CD4-positive, alpha-beta T cell treated with Interleukin-17A for 4 hours (primary cell): ENCODE measurements around the gene KRT3.
"Not testable (repeated sequence)": the region's sequence is repeated elsewhere in the genome, so short reads cannot be mapped to it uniquely, and the experiment has no call there.

Source experiments
- DNase-seq: peaks from one replicate; pipeline ENCODE4 v3.0.0-alpha.2; 2020; ENCODE audit warnings: mixed read lengths

The KRT3 gene

DNA sequence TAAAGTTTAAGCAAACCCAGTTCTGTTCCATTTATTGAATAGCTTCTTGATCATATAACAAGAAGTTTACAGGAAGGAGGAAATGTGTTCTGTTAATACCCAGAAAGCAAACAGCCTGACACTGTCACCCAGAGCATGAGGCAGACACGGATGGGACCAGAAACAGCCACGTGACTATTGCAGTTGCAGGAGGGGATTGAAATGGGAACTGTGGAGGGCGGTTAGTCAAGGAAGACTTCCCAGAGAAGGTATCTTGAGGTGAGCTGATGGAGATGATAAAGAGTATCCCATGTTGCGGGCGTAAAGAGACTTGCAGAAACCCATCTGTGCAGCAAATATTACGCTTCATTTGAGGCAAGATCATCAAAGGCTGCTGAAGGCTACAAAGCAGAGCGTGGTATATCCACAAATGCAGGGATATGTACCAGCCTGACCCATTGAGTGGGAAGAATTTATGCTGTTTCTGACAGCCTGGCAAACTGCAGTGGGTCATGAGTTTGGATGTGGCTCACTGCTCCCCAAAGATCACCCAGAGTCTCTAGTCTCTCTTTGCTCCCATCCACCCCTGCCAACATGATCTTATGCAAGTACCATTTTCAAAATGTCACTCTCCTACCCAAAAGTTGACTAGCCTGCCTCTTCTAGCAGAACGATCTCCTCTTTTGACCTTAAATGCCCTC, 39.5 kb downstream of the KRT3 start:
- no peak for DNase-seq

DNA sequence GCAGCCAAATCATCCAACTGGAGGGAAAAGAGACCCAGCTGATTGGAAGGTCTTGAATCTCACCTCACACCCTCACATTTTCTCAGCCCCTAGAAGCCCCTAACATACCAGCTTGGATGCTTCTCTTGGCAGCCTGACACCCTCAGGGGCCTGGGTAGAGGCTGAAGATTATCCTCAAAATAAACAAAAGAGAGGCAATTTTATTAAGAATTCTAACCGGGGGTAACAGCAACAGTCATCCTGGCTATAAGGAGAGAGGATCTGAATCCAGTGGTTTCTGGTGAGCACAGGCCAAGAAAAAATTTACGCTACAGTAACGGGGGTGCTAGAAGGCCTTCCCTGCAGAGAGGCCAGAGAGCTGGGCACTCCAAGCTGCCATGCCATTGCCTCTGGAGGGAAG, 40.4 kb downstream of the KRT3 start:
- no peak for DNase-seq

DNA sequence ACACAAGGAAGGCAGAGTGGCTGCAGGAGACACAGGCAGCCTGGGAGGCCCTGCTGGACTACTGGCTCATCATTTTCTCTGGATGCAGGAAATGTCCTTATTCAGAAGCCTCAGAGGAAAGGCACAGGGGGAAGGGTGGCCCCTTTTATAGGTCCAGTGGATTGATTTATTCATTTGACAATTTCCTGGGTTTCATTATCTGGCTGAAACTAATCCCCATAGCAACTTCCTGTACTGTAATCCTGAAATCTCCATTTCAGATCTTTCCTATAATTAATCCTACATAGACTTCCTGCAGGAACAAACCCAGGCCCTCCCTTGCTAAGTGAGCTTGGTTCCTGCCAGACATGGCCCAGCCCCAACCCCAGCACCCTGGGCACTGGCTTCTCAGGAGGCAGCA, 41.8 kb downstream of the KRT3 start:
- DNase-seq, result no peak

DNA sequence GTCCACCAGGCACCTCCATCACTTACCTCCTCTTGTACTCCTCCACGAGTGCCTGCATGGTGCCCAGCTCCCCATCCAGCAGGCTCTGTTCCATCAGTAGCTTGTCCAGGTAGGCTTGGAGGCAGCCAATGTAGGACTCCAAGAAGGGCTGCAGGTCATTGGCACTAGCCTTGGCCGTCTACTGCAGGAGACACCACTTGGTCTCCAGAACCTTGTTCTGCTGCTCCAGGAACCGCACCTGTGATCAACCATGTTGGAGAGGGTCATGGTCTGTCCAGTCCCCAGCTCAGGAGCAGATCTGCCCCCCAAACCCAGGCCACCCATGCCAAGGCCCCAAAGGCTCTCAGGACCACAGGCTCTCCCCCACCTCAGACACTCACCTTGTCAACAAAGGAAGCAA, 42.6 kb downstream of the KRT3 start:
- DNase-seq, result no peak

DNA sequence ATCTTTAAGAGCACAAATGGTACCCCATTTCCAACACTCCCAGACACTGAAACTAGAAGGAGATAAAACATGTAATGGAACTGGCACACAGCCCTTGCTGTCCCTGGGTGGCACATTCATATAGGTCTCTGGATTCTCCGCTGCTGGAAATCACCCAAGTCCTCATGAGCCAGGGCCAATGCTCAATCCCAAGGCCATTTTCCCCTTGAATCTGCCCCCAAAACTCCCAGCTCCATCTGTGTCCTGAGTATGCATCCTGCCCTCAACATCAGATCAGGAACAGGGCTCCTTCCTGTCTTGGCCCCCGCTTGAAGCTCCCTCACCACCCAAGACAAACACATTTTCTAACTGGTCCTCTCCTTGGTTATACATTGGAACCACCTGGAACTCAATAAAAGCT, 43.4 kb downstream of the KRT3 start:
- no peak for DNase-seq

DNA sequence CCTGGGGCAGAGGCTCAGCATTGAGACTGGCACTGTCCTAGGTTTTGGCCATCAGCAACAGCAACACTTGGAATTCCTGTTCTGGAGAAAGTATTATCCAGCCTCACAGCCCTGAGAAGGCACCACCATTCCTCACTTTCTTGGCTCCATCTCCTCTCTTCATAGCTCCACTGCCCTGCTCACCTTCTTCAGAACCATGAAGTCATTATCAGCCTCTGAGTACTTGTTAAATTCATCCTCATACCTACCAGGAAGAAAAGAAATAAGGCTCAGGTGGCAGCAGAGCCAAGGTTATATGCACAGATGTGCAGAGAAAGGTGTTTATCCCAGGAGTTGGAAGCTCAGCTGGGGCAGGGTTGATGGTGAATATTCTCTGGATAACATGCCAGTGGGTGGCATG, 44.1 kb downstream of the KRT3 start:
- DNase-seq, result no peak

DNA sequence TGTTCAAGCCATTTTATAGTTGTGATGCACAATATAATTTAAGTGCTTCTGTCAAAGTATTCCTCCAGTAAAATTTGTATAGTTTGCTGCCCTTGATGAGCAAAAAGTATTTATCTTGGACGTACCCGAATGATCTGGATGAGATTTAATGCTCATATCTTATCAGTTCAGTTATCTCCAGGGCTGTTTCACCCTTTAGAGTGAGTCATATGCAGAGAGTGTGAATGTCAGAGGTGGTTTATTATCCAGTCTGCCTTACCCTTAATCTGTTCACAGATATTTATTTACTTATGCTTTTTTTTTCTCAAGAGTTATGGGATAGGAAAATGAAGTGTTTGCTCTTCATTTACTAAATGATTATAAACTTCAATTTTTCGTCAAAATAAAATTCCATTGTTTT, 45.4 kb downstream of the KRT3 start:
- not testable (repeated sequence) for DNase-seq

DNA sequence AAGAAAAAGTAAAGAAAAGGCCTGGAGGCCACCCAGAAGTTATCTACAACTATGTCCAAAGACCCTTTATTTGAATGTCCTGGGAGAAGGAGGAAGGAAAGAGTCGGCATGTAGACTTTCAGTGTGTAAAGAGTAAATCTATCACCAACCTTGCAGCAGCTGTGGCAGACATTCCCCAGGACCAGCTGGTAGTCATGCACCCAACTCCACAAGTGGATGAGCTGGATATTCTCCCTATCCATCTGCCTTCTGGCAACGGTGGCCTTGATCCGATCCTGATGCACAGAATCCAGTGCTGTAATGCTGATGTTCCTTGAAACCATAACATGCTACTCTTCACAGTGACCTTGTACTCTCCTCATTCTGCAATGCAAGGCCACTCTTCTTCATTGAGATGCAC, 46.1 kb downstream of the KRT3 start:
- no peak for DNase-seq

DNA sequence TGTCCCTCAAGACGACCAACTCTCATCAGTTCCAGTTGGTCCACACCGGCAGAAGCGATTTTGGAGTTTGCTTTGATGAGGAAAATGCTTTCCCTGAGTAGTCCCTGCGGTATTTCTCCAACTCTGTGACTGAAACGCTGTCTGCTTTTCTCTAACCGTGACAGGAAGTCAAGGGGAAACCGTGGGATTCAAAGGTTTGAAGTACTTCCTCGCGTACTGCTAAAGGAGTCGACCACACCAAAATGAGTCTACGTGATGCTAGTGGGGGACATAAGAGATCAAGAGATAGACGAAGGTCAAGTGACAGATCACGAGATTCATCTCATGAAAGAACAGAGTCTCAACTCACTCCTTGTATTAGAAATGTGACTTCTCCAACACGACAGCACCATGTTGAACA, 47.3 kb downstream of the KRT3 start:
- DNase-seq, result peak; percentile 4

DNA sequence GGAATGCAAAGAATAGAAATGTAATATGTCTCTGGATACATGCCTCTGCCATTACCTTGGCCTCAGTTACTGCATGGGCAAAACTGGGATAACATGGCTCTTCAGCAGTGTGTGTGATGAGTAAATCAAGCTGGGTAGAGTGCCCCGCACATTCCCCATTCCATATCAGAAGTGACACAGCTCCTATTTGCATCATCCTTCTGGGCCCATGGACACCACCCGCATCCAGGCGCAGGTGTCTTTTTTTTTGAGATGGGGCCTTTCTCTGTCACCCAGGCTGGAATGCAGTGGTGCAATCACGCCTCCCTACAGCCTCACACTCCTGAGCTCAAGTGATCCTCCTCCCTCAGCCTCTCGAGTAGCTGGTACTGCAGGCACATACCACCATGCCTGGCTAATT, 50.4 kb downstream of the KRT3 start:
- DNase-seq, result no peak

DNA sequence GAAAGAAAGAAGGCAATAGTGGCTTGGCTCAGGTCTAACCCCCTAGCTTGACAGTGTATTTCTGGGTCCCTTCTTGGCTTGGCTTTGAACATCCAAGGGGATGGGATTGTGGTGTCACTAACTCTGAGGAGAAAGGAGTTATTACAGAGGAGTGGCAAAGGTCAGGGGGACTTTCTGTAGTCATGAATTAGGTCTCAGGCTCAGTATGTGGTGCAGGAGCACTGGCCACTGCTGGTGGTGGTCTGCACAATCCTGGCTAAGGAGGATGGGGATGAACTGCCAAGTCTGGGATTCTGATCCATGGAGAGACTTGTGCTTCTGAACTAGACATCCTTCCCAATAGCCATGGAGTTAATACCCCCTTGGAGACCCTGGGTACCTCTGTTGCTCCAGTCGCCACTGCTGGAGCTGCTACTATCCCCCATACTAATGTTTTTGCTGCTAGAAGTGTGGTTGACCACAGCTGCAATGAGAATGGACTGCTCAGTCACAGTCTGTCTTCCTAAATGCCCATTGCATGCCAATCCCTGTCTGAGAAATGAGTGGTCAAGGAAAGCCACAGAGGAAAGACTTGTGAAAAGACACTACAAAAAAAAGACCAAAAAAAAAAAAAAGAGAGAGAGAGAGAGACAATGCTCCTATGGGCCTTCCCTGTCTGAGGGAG, 51.3 kb downstream of the KRT3 start:
- no peak for DNase-seq

DNA sequence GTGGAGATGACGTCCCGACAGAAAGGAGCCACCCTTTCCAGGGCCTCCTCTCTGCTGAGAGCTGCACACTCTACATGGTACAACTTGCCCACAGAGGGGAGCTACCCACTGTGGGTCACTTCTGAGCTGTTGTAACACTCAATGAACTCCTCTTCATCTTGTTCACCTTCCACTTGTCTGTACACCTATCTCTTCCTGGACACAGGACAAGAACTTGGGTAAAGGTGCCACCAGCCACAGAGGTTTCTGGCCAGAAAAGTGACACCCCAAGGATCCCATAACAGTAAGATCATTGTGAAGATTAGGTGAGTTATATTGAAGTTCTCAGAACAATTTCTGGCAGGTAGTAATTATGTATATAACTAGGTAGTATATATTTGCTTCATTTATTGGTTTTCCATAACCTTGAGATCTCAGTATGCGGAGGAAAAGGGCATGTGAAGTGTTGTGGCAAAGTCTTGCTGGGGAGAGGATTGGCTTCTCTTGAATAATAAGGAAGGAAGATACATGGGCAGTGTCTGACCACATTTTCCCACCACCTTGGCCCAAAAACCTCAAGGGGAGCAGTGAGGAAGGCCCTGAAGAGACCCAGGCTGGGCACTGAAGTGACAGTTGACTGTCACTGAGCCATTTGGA, 53.0 kb downstream of the KRT3 start:
- no peak for DNase-seq

DNA sequence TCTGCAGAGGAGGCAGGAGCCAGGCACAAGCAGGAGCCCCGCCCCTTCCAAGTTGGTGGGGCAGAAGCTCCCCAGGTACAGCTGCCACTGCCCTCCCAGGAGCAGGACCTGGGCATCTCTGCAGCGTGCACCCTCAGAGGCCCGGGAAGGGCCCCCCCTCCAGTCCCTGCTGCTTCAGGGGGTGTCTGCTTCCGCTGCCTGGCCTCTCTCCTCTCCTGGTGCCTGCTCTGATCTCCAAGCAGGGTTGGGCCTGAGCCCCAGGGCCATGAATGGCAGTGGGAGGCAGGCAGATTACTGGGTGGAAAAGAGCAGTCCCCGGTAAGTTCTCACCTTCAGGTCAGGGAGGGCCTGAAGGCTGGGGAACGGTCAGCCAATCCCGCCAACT, 53.7 kb downstream of the KRT3 start:
- no peak for DNase-seq

DNA sequence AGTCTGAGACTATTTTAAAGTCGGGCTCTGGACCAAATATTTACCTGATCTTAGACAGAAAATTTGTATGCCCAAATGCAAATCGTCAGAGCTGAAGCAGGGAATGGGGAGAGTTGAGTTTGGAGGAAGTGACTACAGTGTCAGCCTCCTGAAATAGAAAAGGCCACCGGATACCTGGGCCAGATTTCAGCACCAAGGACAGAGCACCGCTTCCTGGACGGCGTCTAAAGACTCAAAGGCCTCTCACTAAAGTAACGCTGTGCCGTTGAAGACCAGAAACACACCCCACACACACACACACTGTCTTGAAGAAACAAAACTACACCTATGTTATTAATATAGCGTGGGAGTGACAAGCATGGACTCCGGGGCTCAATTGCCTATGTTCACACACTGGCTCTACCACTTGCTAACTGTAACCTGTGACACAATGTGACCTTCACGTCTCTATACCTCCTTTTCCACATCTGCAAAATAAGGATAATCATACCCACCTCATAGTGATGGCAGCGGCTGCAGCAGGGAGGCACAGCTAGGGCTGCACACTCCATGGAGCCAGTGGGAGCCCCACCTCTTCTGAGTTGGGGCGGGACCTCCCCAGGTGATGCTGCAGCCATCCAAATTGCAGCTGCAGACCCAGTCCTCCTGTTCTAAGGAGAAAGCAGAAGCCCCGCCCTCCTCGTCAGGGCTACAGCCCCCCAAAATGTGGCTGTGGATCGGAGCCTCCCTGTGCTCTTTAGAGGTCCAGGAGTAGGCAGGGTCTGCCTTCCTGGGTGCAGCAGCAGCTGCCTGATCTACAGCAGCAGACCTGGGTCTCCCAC, 54.3 kb downstream of the KRT3 start:
- peak; percentile 80 for DNase-seq

DNA sequence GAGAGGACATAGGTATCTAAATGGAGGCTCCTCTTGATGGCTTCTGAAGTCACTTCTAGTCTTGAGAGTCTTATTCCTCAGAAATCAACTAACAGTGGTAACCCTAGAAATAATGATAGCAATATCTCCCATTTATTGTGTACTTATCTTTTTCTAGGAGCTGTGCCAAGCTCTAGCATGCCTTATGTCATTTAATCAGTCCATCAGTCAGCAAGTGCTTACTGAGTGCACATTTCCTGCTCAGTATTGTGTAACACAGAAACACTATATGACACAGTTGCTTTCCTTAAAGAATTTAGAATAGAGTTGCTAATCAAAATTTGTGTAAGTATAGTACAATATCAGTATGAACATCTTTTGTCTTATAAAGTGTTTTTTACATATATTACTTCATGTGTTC, 55.3 kb downstream of the KRT3 start:
- DNase-seq, result no peak

DNA sequence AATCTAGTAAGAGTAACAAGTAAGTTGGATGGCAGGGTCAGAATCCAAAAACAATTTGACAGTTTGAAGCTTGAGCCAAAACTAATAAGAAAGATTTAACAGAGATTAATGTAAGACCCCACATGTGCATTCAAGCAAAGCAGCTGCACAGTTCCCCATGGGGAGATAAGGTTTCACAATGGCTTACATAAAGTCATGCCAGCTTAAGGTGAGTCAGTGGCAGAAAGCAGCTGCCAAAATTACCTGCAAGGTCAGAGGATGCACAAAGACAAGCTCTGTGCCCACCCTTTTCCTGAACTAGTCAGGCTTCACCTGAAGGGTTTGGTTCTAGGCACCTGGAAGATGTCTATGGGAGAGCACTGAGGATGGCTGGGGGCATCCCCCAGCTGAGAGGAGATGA, 56.0 kb downstream of the KRT3 start:
- DNase-seq, result no peak
